GM18519 (cell line): ENCODE results near the gene IGFBP7.

Experiments used
- ATAC-seq: cut with Tn5 transposase; IDR thresholded peaks from one replicate; pipeline ENCODE4 v1.9.1; 2021; ENCODE audit warnings: mild to moderate bottlenecking, moderate library complexity; ENCODE audit not compliant: unreplicated experiment, low FRiP score

The IGFBP7 gene

DNA sequence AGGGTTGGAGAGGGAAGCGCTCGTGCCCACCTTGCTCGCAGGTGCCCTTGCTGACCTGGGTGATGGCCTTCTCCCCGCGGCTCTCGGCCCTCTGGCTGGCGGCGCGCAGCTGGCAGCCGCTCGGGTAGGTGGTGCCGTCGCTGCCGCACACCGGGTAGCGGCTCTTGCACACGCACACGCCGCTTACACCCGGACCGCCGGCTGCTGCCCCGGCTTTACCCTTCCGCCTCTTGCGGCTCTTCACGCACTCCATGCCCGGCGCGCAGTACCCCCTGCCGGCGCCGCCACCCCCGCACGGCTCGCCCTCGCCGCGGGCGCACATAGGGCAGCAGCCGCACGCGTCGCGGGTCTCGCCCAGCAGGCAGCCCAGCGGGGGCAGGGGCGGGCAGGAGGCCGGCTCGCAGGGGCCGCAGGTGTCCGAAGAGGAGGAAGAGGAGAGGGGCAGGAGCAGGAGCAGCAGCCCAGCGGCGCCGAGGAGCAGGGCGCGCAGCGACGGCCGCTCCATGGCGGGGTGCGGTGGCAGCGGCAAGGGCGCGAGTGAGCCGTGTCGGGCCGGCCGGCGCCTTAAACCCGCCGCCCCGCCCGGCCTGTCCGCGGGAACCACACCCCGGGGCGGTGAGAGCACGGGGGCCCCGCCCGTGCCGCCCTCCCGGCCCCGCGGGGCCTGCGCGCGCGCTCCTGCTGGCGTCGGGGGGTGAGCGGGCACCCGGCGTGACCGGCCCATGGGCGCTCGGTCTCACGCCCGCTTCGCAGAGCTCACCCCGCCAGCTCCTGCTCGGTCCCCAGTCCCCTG, at the start of gene IGFBP7:
Gene IGFBP7 (minus strand): TSS at position 539 of the 793 bp plus-strand sequence. CDS start 34 bp downstream, at position 505.
- no peak for ATAC-seq

DNA sequence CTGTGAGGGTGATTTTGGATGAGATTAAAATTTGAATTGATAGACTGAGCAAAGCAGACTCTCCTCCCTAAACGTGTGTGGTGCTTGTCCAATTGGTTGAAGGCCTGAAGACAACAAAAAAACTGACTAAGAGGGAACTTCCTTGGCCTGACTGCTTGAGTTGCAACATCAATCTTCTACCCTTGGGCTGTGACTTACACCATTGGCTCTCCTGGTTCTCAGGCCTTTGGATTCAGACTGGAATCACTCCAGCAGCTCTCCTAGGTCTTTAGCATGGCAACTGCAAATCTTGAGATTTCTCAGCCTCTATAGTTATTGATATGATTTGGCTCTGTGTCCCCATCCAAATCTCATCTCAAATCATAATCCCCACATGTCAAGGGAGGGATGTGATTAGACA, 49.7 kb upstream of the IGFBP7 start:
- no peak for ATAC-seq

- no peak for ATAC-seq
Observed at GRCh38 chr4:57158762-57159161, 48.6 kb upstream of the IGFBP7 start.

- ATAC-seq, result no peak
Observed at GRCh38 chr4:57158221-57158620, 48.0 kb upstream of the IGFBP7 start.

DNA sequence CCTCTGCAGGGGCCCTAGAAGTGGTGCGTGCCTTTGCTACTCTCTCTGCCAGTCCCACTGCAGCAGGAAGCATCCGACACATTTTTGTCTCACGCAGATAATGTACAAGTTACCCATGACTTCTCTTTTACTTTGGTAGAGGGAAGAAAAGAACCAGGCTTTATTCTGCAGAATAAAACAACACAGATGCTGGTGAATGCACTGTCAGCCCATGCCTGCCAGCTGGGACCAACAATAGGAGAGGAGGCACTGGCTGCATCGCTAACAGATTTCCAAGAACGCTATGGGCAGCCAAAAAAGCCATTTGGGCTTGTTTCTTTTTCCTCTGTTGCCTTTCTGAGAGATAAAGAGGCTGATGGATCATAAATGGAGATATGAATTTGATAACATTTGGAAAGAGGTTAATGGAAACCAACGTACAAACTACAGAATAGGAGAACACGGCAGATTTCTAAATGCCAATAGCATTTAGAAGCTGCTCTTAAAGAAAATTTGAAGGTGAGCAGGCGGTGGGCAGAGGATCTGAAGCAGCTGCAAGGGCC, 47.5 kb upstream of the IGFBP7 start:
- no peak for ATAC-seq

GRCh38 chr4:57156242-57156990, 46.2 kb upstream of the IGFBP7 start:
- no peak for ATAC-seq

DNA sequence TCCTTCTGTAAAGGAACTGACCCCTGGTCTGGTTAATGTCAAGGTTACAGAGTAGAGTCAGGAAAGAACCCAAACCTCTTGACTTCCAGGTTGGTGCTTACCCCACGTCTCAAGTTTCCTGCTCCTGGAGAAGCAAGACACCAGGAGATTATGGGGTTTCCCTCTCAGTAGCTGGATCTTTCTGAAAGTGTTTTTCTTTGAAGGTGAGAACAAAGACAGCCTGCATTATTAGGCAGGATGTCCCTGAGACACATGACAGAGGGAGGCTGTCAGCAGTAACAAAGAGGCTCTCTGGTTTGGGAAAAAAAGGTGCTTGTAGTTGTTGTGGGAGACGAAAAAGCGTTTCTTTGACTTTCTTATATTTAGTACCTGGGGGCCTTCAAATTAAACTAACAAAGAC, 44.7 kb upstream of the IGFBP7 start:
- ATAC-seq, result no peak

GRCh38 chr4:57154191-57154590, 44.0 kb upstream of the IGFBP7 start:
- ATAC-seq, result no peak

- no peak for ATAC-seq
Observed at GRCh38 chr4:57153207-57153606, 43.0 kb upstream of the IGFBP7 start.

DNA sequence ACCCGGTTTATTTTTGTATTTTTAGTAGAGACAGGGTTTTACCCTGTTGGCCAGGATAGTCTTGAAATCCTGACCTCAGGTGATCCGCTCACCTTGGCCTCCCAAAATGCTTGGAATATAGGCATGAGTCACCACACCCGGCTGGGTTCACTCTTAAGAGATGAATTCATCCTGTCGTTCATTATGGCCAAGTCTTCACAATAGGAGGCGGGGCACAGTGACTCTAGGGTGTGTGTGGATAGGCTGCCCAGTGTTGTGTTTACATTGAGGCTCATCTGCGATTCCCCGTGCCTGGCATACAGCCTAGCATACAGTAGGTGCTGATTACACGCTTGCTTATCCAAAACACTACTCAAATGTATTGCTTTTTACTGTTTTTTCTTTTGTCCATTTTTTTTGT, 41.3 kb upstream of the IGFBP7 start:
- no peak for ATAC-seq

- ATAC-seq, result no peak
Observed at GRCh38 chr4:57149833-57150232, 39.6 kb upstream of the IGFBP7 start.

GRCh38 chr4:57148831-57149505, 38.8 kb upstream of the IGFBP7 start:
- no peak for ATAC-seq

DNA sequence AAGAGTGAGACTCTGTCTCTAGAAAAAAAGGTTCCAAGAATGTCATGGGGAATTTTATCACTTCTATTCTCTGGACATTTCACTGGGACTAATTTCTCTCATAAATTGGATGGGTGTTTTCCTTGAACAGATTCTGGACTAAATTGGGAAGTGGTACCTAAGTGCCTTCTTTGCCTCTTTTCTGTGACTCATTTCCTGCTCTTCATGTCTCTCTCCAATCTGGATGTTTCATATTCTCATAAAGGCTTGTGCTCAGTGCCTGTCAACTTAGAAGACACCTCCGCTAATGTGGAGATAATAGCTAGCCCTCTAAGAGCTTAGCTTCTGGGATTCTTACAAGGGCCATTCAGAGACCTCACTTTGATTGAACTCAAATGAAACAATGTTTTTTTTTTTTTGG, 38.0 kb upstream of the IGFBP7 start:
- ATAC-seq, result no peak

DNA sequence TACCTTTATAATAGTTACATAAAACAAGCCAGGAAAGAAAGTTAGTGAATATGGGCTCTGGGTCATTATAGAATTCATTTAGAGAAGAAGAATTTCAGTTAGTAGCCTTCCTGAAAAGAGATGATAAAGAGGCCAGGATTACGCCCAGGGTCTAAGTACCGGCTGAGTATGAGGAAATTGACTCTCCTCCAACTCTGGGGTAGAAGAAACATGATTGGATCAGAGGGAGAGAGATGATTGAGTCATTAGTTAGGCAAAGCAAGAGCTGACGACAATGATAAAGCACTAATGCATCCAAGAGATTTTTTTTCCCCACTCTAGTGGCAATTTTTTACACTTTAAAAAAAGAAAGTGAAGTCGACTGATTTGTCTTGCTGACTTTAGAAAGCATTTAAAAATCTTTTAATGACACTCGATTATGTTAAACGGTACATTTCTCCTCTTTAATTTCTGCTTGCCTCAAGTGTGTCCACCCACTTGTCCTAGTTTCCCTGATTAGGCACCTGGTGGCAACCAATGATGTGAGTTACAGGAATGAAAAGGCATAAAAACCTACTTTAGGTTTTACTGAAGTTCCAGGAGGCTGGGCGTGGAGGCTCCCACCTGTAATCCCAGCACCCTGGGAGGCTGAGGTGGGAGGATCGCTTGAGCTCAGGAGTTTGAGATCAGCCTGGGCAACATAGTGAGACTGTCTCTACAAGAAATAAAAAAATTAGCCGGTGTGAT, 37.3 kb upstream of the IGFBP7 start:
- no peak for ATAC-seq

GRCh38 chr4:57146444-57146843, 36.3 kb upstream of the IGFBP7 start:
- no peak for ATAC-seq

DNA sequence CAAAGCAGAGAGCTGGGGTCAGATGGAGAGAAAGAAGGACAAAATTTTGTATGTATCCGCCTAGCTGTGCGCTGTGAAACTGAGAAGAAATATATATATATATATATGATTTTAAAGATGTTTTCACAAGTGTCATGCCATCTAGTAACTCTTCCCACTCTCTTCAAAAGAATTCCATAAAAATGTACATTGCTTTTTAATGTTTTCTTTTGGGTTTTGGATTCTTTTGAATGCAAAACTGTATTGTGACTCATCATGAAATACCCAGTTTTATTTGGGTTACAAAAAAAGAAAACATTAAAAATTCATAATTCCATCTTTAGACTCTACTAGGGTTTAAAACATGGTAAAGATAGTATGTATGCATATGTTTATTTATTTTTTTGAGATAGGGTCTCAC, 34.3 kb upstream of the IGFBP7 start:
- ATAC-seq, result no peak

DNA sequence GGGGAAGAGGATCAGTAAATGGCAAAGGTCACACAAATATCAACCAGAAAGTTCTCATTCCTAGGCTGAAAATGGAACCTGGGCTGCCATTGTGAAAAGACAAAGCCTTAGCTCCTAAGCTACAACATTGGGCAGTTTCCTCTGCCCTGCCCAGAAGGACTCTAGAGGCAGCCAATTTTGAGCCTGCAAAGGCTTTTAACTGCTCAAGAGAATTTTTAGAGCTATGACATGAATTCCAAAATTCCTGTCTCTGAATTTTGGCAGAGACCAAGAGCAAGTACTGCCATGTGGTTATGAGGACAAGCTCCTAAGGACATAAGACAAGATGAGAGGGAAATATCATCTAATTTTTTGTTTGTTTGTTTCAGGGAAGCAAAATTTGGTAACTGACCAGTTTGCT, 29.6 kb upstream of the IGFBP7 start:
- no peak for ATAC-seq

- ATAC-seq, result no peak
Observed at GRCh38 chr4:57137261-57137660, 27.1 kb upstream of the IGFBP7 start.

DNA sequence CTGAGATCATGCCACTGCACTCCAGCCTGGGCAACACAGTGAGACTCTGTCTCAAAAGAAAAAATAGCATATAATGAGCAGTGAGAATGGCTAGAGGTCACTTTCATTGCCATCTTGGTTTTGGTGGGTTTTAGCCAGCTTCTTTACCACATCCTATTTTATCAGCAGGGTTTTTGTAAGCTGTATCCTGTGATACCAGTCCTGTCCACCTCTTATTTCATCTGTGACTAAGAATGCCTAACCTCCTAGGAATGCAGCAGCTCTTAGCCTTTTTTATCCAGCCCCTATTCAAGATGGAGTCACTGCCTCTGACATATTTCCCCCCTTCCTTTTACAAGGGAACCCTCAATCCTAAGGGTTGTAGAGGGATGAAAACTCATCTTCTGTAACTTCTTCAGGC, 26.1 kb upstream of the IGFBP7 start:
- no peak for ATAC-seq

DNA sequence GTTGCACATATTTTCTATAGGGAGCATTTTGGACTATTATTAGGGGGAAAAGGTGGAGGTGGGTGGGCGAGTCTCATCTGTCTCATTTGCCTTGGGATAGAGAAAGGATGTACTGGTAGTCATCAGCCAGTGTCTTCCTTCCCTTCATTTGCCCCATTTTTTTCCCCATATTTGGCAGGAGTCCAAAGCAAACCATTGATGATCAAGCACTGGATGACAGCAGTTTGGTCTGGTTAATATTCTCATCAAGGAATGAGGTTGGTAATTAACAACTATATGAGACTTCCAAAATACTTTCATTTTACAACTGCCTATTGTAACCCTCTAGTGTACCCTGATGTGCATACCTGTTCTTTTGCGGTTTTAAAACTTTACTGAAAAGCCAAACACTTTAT, 22.6 kb upstream of the IGFBP7 start:
- no peak for ATAC-seq
